GM23338 (cell line): Measurements from ENCODE around the gene CYRIA. TPM values are rescaled to one million over a fixed set of nuclear protein-coding genes. Genes with fewer than 3 reads are reported as not detected.

Experiments used
- ATAC-seq: fragments of 200-7000 bp; cut with Tn5 transposase; 3 replicates; pipeline ENCODE4 v1.9.1; 2020
- DNase-seq: peaks from one replicate; pipeline ENCODE4 v3.0.0-alpha.2; 2015; ENCODE audit warnings: low spot score
- H2AFZ ChIP-seq: fragments of 200-600 bp; sonication (generic); 2 replicates; pipeline ENCODE4 v1.8.0; 2016; ENCODE audit warnings: antibody characterized with exemption, mild to moderate bottlenecking, moderate library complexity
- H3F3A ChIP-seq: fragments of 200-600 bp; sonication (generic); replicated peaks from 2 replicates; pipeline ENCODE4 v1.8.0; 2017; ENCODE audit warnings: antibody characterized with exemption, mixed run types, low read depth
- H3K27ac ChIP-seq: fragments of 200-600 bp; sonication (generic); 2 replicates; pipeline ENCODE4 v1.6.1; 2016; ENCODE audit warnings: low read depth
- H3K27me3 ChIP-seq: fragments of 200-600 bp; sonication (generic); 2 replicates; pipeline ENCODE4 v1.8.0; 2016; ENCODE audit warnings: mild to moderate bottlenecking, mixed run types, moderate library complexity; ENCODE audit not compliant: insufficient read depth
- H3K36me3 ChIP-seq: fragments of 200-600 bp; sonication (generic); 2 replicates; pipeline ENCODE4 v1.8.0; 2016; ENCODE audit warnings: mild to moderate bottlenecking; ENCODE audit not compliant: insufficient read depth
- H3K4me1 ChIP-seq: fragments of 200-600 bp; sonication (generic); 2 replicates; pipeline ENCODE4 v1.8.0; 2016; ENCODE audit warnings: mild to moderate bottlenecking, moderate library complexity; ENCODE audit not compliant: insufficient read depth
- H3K4me2 ChIP-seq: fragments of 200-600 bp; sonication (generic); 2 replicates; pipeline ENCODE4 v1.7.1; 2017; ENCODE audit warnings: mixed run types
- H3K4me3 ChIP-seq: fragments of 200-600 bp; sonication (generic); 2 replicates; pipeline ENCODE4 v1.6.1; 2016; ENCODE audit warnings: mixed run types
- H3K79me2 ChIP-seq: fragments of 200-600 bp; sonication (generic); replicated peaks from 2 replicates; pipeline ENCODE4 v1.8.0; 2017; ENCODE audit warnings: mild to moderate bottlenecking; ENCODE audit not compliant: insufficient read depth
- H3K9me2 ChIP-seq: fragments of 200-600 bp; sonication (generic); 2 replicates; pipeline ENCODE4 v1.8.0; 2017; ENCODE audit not compliant: insufficient read depth
- H4K20me1 ChIP-seq: fragments of 200-600 bp; sonication (generic); replicated peaks from 2 replicates; pipeline ENCODE4 v1.8.0; 2017; ENCODE audit warnings: mild to moderate bottlenecking; ENCODE audit not compliant: insufficient read depth
- H3K27ac Mint-ChIP-seq: 2 replicates; pipeline ENCODE4 v1.8.0; 2020; ENCODE audit warnings: inconsistent platforms, mild to moderate bottlenecking, moderate library complexity, mixed read lengths
- H3K27me3 Mint-ChIP-seq: 3 replicates; pipeline ENCODE4 v1.8.0; 2022; ENCODE audit warnings: low read depth, mild to moderate bottlenecking, moderate library complexity, mixed read lengths, inconsistent platforms; ENCODE audit not compliant: insufficient read depth, poor library complexity
- H3K36me3 Mint-ChIP-seq: 3 replicates; pipeline ENCODE4 v1.8.0; 2021; ENCODE audit warnings: low read depth, mild to moderate bottlenecking, inconsistent platforms, moderate library complexity, mixed read lengths
- H3K4me1 Mint-ChIP-seq: 3 replicates; pipeline ENCODE4 v1.8.0; 2020; ENCODE audit warnings: mild to moderate bottlenecking, inconsistent platforms, mixed read lengths
- H3K4me3 Mint-ChIP-seq: 3 replicates; pipeline ENCODE4 v1.8.0; 2021; ENCODE audit warnings: moderate library complexity, mild to moderate bottlenecking, inconsistent platforms, mixed read lengths
- H3K9me3 Mint-ChIP-seq: 3 replicates; pipeline ENCODE4 v1.8.0; 2020; ENCODE audit warnings: moderate library complexity, mild to moderate bottlenecking, inconsistent platforms, mixed read lengths
- CREB1 ChIP-seq: fragments of 250-450 bp; sonication (Bioruptor Pico); IDR thresholded peaks from 2 replicates; pipeline ENCODE4 v1.5.0; 2020; ENCODE audit warnings: low read depth, mild to moderate bottlenecking, moderate library complexity
- ETS1 ChIP-seq: IDR thresholded peaks from 2 replicates; pipeline ENCODE4 v1.6.1; 2016; ENCODE audit warnings: antibody characterized with exemption
- EZH2 ChIP-seq: fragments of 200-600 bp; sonication (generic); IDR thresholded peaks from one replicate; pipeline ENCODE4 v1.8.0; 2017; ENCODE audit warnings: antibody characterized with exemption, mild to moderate bottlenecking, low read depth; ENCODE audit not compliant: unreplicated experiment
- EZH2phosphoT487 ChIP-seq: fragments of 200-600 bp; sonication (generic); IDR thresholded peaks from one replicate; pipeline ENCODE4 v1.8.1; 2018; ENCODE audit warnings: antibody characterized with exemption; ENCODE audit not compliant: unreplicated experiment
- JUNB ChIP-seq: IDR thresholded peaks from one replicate; pipeline ENCODE4 v1.6.1; 2016; ENCODE audit warnings: antibody characterized with exemption; ENCODE audit not compliant: unreplicated experiment
- NANOG ChIP-seq: IDR thresholded peaks from 2 replicates; pipeline ENCODE4 v1.6.1; 2016; ENCODE audit warnings: antibody characterized with exemption, borderline replicate concordance
- POLR2AphosphoS5 ChIP-seq: IDR thresholded peaks from 2 replicates; pipeline ENCODE4 v1.6.1; 2016; ENCODE audit warnings: antibody characterized with exemption, low read depth
- REST ChIP-seq: IDR thresholded peaks from one replicate; pipeline ENCODE4 v1.6.1; 2018; ENCODE audit warnings: antibody characterized with exemption; ENCODE audit not compliant: unreplicated experiment
- STAT1 ChIP-seq: IDR thresholded peaks from one replicate; pipeline ENCODE4 v1.6.1; 2016; ENCODE audit warnings: antibody characterized with exemption; ENCODE audit not compliant: unreplicated experiment
- ZNF114 ChIP-seq: fragments of 250-450 bp; sonication (Bioruptor Pico); IDR thresholded peaks from 2 replicates; pipeline ENCODE4 v1.5.0; 2020; ENCODE audit warnings: mild to moderate bottlenecking, moderate library complexity
- ZNF331 ChIP-seq: fragments of 250-450 bp; sonication (Bioruptor Pico); IDR thresholded peaks from 2 replicates; pipeline ENCODE4 v1.5.0; 2020; ENCODE audit warnings: low read depth, mild to moderate bottlenecking, moderate library complexity
- polyA plus RNA-seq: library from polyadenylated mRNA; unstranded; fragments of >200 nt; fragmentation: Nextera tagmentation; extraction: Ambion mirVana; gene quantifications from 2 replicates; pipeline ENCODE4 v1.2.1, GENCODE V29; 2016
- total RNA-seq: library from RNA; depleted of rRNA; stranded (reverse); fragments of >200 nt; shearing (Covaris generic); gene quantifications from 2 replicates; pipeline ENCODE4 v1.2.3, GENCODE V29; 2014
- TF ChIP-seq, protein P1 (sequence below), 2 experiments: fragments of 200-600 bp in 1 of 2; sonication (generic) in 1 of 2; conservative IDR thresholded peaks; 2 replicates each; pipeline versions ENCODE4 v1.5.1 to v1.6.1; 2016 to 2017; ENCODE audit warnings: antibody characterized with exemption in 2 of 2, low read depth in 2 of 2, mild to moderate bottlenecking in 2 of 2, moderate library complexity in 1 of 2
- TF ChIP-seq, protein P2 (sequence below): fragments of 250-450 bp; sonication (Bioruptor Pico); IDR thresholded peaks from 2 replicates; pipeline ENCODE4 v1.5.0; 2020; ENCODE audit warnings: mild to moderate bottlenecking, moderate library complexity

CYRIA gene
- total and polyA plus RNA-seq, 2 experiments from 2014 or later = 3.0 to 5.3 TPM

GRCh38 chr2:16680781-16681180 lies 15.1 kb upstream of the CYRIA start (continued):
- TF ChIP-seq ETS1 (no peak), POLR2AphosphoS5 (no peak), NANOG (no peak), JUNB (no peak), EZH2phosphoT487 (no peak)

DNA sequence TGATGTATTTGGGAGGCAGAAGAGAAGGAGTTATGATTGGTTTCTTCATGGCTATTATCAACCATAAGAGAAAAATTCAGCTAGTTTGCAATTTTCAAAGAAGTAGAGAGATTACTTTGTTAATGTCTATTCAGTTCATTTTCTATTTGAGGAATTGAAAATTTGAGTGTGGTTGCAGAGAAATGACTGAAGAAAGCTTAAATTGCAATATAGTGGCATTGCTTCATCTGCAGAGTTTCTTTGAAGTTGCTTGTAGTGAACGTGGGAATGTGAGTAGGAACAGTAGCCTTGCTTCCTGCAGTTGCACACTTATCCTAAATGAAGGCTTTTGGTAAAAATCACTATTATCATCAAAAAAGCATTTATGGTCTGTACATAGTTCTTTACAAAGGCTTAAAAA lies 14.7 kb upstream of the CYRIA start:
- no peak overlapping the region for H3K27ac Mint-ChIP-seq
- Histone ChIP-seq H3F3A (no peaks in the 10 kb centered on the region), H3K79me2 (no peaks in the 10 kb centered on the region), H3K4me3 (no peak overlapping the region), H3K27ac (no peak overlapping the region), H4K20me1 (no peaks in the 10 kb centered on the region), H3K4me1 (no peaks in the 10 kb centered on the region), H3K27me3 (no peaks in the 10 kb centered on the region), H2AFZ (no peak overlapping the region), H3K36me3 (no peaks in the 10 kb centered on the region), H3K9me2 (no peaks in the 10 kb centered on the region), H3K4me2 (no peak overlapping the region)
- peaks cover 4% of the 10 kb centered on the region; the same call in 2 of the 3 replicates for H3K36me3 Mint-ChIP-seq
- peaks cover 16% of the 10 kb centered on the region for H3K9me3 Mint-ChIP-seq
- ATAC-seq = no peak
- H3K4me3 Mint-ChIP-seq = no peak overlapping the region
- H3K4me1 Mint-ChIP-seq = no peaks in the 10 kb centered on the region
- peaks cover 5% of the 10 kb centered on the region for H3K27me3 Mint-ChIP-seq
- no peak for DNase-seq
- no peak for TF ChIP-seq JUNB
- no peak for TF ChIP-seq NANOG
- no peak for TF ChIP-seq ZNF114 (CRISPR knock-in tag)
- no peak for TF ChIP-seq CREB1 (CRISPR knock-in tag)
- TF ChIP-seq EZH2 = no peak
- TF ChIP-seq, protein P1, sequence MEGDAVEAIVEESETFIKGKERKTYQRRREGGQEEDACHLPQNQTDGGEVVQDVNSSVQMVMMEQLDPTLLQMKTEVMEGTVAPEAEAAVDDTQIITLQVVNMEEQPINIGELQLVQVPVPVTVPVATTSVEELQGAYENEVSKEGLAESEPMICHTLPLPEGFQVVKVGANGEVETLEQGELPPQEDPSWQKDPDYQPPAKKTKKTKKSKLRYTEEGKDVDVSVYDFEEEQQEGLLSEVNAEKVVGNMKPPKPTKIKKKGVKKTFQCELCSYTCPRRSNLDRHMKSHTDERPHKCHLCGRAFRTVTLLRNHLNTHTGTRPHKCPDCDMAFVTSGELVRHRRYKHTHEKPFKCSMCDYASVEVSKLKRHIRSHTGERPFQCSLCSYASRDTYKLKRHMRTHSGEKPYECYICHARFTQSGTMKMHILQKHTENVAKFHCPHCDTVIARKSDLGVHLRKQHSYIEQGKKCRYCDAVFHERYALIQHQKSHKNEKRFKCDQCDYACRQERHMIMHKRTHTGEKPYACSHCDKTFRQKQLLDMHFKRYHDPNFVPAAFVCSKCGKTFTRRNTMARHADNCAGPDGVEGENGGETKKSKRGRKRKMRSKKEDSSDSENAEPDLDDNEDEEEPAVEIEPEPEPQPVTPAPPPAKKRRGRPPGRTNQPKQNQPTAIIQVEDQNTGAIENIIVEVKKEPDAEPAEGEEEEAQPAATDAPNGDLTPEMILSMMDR (conservative IDR thresholded peaks at IDR 0.05; ENCODE audit: low read depth in 2 of 2) = no peak
- no peak for TF ChIP-seq ZNF331 (CRISPR knock-in tag)
- TF ChIP-seq STAT1 = no peak
- TF ChIP-seq POLR2AphosphoS5 = no peak
- TF ChIP-seq EZH2phosphoT487 = no peak
- TF ChIP-seq, protein P2, sequence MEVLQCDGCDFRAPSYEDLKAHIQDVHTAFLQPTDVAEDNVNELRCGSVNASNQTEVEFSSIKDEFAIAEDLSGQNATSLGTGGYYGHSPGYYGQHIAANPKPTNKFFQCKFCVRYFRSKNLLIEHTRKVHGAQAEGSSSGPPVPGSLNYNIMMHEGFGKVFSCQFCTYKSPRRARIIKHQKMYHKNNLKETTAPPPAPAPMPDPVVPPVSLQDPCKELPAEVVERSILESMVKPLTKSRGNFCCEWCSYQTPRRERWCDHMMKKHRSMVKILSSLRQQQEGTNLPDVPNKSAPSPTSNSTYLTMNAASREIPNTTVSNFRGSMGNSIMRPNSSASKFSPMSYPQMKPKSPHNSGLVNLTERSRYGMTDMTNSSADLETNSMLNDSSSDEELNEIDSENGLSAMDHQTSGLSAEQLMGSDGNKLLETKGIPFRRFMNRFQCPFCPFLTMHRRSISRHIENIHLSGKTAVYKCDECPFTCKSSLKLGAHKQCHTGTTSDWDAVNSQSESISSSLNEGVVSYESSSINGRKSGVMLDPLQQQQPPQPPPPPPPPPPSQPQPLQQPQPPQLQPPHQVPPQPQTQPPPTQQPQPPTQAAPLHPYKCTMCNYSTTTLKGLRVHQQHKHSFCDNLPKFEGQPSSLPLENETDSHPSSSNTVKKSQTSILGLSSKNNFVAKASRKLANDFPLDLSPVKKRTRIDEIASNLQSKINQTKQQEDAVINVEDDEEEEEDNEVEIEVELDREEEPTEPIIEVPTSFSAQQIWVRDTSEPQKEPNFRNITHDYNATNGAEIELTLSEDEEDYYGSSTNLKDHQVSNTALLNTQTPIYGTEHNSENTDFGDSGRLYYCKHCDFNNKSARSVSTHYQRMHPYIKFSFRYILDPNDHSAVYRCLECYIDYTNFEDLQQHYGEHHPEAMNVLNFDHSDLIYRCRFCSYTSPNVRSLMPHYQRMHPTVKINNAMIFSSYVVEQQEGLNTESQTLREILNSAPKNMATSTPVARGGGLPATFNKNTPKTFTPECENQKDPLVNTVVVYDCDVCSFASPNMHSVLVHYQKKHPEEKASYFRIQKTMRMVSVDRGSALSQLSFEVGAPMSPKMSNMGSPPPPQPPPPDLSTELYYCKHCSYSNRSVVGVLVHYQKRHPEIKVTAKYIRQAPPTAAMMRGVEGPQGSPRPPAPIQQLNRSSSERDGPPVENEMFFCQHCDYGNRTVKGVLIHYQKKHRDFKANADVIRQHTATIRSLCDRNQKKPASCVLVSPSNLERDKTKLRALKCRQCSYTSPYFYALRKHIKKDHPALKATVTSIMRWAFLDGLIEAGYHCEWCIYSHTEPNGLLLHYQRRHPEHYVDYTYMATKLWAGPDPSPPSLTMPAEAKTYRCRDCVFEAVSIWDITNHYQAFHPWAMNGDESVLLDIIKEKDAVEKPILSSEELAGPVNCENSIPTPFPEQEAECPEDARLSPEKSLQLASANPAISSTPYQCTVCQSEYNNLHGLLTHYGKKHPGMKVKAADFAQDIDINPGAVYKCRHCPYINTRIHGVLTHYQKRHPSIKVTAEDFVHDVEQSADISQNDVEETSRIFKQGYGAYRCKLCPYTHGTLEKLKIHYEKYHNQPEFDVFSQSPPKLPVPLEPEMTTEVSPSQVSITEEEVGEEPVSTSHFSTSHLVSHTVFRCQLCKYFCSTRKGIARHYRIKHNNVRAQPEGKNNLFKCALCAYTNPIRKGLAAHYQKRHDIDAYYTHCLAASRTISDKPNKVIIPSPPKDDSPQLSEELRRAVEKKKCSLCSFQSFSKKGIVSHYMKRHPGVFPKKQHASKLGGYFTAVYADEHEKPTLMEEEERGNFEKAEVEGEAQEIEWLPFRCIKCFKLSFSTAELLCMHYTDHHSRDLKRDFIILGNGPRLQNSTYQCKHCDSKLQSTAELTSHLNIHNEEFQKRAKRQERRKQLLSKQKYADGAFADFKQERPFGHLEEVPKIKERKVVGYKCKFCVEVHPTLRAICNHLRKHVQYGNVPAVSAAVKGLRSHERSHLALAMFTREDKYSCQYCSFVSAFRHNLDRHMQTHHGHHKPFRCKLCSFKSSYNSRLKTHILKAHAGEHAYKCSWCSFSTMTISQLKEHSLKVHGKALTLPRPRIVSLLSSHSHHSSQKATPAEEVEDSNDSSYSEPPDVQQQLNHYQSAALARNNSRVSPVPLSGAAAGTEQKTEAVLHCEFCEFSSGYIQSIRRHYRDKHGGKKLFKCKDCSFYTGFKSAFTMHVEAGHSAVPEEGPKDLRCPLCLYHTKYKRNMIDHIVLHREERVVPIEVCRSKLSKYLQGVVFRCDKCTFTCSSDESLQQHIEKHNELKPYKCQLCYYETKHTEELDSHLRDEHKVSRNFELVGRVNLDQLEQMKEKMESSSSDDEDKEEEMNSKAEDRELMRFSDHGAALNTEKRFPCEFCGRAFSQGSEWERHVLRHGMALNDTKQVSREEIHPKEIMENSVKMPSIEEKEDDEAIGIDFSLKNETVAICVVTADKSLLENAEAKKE (CRISPR knock-in tag) = no peak
- TF ChIP-seq REST = no peak
